ENCODE measurements around the gene KLK2. TPM values are rescaled to one million over a fixed set of nuclear protein-coding genes. Genes with fewer than 3 reads are reported as not detected.

KLK2 gene
- total RNA-seq, 1 donor from 2014 or later = not detected

- Mint-ChIP-seq H3K4me1 (no peaks in the 10 kb centered on the region), H3K27me3 (ENCODE audit: low read depth) (peaks cover 63% of the 10 kb centered on the region), H3K27ac (ENCODE audit: unreplicated experiment) (no peak overlapping the region), H3K4me3 (no peak overlapping the region), H3K9me3 (no peaks in the 10 kb centered on the region), H3K36me3 (ENCODE audit: low read depth) (no peaks in the 10 kb centered on the region)
- no peak for DNase-seq (ENCODE audit: low read depth, low spot score)
- no peak for TF ChIP-seq CTCF (conservative IDR thresholded peaks at IDR 0.05)
These were observed 55.6 kb downstream of the KLK2 start for GRCh38 chr19:50928831-50929230.

Other genes starting within 250 kb of the KLK2 start
- 1.4 and 2.0 TPM in 2 replicates for gene SYT3, start 233.6 kb upstream of the KLK2 start, total RNA-seq
- 7.9 and 9.2 TPM in 2 replicates for gene C19orf81, start 224.0 kb upstream of the KLK2 start, total RNA-seq
- 6.7 and 6.8 TPM in 2 replicates for gene SHANK1, start 153.6 kb upstream of the KLK2 start, total RNA-seq
- gene CLEC11A, start 150.1 kb upstream of the KLK2 start, total RNA-seq = 7.6 and 7.9 TPM in 2 replicates
- not detected in 2 replicates for gene GPR32, start 103.0 kb upstream of the KLK2 start, total RNA-seq
- gene ACP4, start 83.0 kb upstream of the KLK2 start, total RNA-seq = not detected in 2 replicates
- gene KLK1, start 49.7 kb upstream of the KLK2 start, total RNA-seq = 0.44 TPM in 1 of 2 replicates, not detected in the other
- gene KLK15, start 39.9 kb upstream of the KLK2 start, total RNA-seq = not detected in 2 replicates
- gene KLK3, start 18.5 kb upstream of the KLK2 start, total RNA-seq = not detected in 2 replicates
- not detected in 2 replicates for gene KLK4, start 38.0 kb downstream of the KLK2 start, total RNA-seq
- not detected in 2 replicates for gene KLK5, start 79.6 kb downstream of the KLK2 start, total RNA-seq
- gene KLK6, start 96.2 kb downstream of the KLK2 start, total RNA-seq = 1.7 and 2.5 TPM in 2 replicates
- gene KLK7, start 110.5 kb downstream of the KLK2 start, total RNA-seq = not detected in 2 replicates
- not detected in 2 replicates for gene KLK8, start 128.2 kb downstream of the KLK2 start, total RNA-seq
- not detected in 2 replicates for gene KLK10, start 146.3 kb downstream of the KLK2 start, total RNA-seq
- gene KLK11, start 153.2 kb downstream of the KLK2 start, total RNA-seq = not detected in 2 replicates
- gene KLK12, start 161.6 kb downstream of the KLK2 start, total RNA-seq = not detected in 2 replicates
- gene KLK13, start 191.7 kb downstream of the KLK2 start, total RNA-seq = not detected in 2 replicates
- 0.26 and 0.75 TPM in 2 replicates for gene KLK14, start 209.4 kb downstream of the KLK2 start, total RNA-seq
- gene CTU1, start 235.0 kb downstream of the KLK2 start, total RNA-seq = 8.3 and 8.4 TPM in 2 replicates

All from neural crest cell (in vitro differentiated cells).